Measurements from ENCODE around the gene NACC2. TPM values are rescaled to one million over a fixed set of nuclear protein-coding genes. Genes with fewer than 3 reads are reported as not detected.

Gene NACC2
- total and polyA plus RNA-seq, 10 donors, result 2.1 to 34.9 (median 23.7) TPM

DNA sequence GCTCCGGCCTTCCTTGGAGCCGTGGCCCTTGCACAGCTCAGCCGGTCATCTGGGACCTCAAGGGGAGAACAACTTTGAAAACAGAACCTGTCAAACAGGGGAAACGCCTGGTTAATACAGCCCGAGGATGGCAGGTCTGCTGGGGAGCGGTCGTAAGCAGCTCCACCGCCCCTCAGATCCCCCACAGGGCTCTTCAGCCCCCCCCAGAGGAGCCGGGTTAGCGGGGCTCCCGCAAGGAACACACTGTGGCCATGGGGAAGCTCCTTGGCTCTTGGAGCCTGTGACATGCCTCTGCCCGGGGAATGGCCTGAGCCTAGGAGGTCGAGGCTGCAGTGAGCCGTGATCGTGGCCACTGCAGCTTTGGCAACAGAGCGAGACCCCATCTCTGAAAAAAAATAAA is 16.8 kb upstream of the NACC2 start:
- TF ChIP-seq, protein P1, sequence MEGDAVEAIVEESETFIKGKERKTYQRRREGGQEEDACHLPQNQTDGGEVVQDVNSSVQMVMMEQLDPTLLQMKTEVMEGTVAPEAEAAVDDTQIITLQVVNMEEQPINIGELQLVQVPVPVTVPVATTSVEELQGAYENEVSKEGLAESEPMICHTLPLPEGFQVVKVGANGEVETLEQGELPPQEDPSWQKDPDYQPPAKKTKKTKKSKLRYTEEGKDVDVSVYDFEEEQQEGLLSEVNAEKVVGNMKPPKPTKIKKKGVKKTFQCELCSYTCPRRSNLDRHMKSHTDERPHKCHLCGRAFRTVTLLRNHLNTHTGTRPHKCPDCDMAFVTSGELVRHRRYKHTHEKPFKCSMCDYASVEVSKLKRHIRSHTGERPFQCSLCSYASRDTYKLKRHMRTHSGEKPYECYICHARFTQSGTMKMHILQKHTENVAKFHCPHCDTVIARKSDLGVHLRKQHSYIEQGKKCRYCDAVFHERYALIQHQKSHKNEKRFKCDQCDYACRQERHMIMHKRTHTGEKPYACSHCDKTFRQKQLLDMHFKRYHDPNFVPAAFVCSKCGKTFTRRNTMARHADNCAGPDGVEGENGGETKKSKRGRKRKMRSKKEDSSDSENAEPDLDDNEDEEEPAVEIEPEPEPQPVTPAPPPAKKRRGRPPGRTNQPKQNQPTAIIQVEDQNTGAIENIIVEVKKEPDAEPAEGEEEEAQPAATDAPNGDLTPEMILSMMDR (IDR thresholded peaks at IDR 0.05 in 8 of 11, conservative IDR thresholded peaks at IDR 0.05 in 3 of 11), result no peak
- TF ChIP-seq POLR2A (IDR thresholded peaks at IDR 0.05) (no peak), POLR2AphosphoS5 (IDR thresholded peaks at IDR 0.05) (no peak)
- H3K9me3 ChIP-seq, result no peaks in the 10 kb centered on the region
- H3K4me3 ChIP-seq, result no peak overlapping the region
- intact Hi-C loops (cut with DNase I; ENCODE audit: low total_unique reads), result no loop called here
- peaks cover 32 to 91% (median 52%) of the 10 kb centered on the region in 6 donors for H3K4me1 ChIP-seq
- WGBS, 5 donors, result 80 to 94% (median 91%) methylated on average over 11 to 16 of the region's 16 CpGs
- peak overlapping the region in 3 of 8 donors; percentile 49 to 93 (median 51) for H3K27ac ChIP-seq
- DNase-seq, result no peak
- peaks cover 0 to 22% (median 0%) of the 10 kb centered on the region in 7 donors for H3K27me3 ChIP-seq (replicated peaks in 1 of 7)
- peaks cover 0 to 32% (median 24%) of the 10 kb centered on the region in 6 donors for H3K36me3 ChIP-seq

DNA sequence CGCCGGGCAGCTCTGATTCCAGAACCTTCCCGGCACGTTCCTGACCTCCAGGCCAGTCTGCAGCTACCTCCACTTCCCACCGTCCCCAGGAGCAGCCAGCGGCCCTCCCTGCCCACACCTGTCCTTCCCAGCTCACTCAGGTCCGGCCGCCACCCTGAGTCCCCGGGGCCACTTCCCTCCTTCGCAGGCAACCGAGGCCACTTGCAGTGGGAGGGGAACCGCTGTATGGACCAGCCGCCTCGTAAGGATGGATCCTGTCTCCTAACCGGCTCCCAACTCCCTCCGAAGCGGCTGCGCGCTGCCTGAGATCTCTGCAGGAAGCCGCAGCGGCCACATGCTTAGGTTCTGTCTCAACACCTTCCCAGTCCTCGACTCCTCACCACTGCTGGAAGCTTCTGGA is 16.1 kb upstream of the NACC2 start:
- DNase-seq, result no peak
- peaks cover 0 to 25% (median 18%) of the 10 kb centered on the region in 6 donors for H3K36me3 ChIP-seq
- peaks cover 32 to 91% (median 54%) of the 10 kb centered on the region in 6 donors for H3K4me1 ChIP-seq
- H3K9me3 ChIP-seq, result no peaks in the 10 kb centered on the region
- H3K27me3 ChIP-seq (replicated peaks in 1 of 7), result peaks cover 0 to 22% (median 0%) of the 10 kb centered on the region in 7 donors
- H3K27ac ChIP-seq, result peak overlapping the region in 4 of 8 donors; percentile 83 to 93 (median 86)
- H3K4me3 ChIP-seq, result no peak overlapping the region
- intact Hi-C loops (cut with DNase I; ENCODE audit: low total_unique reads), result no loop called here
- WGBS, 5 donors, result 85 to 95% (median 93%) methylated on average over 22 of the region's 22 CpGs
- TF ChIP-seq, protein P1 (IDR thresholded peaks at IDR 0.05 in 8 of 11, conservative IDR thresholded peaks at IDR 0.05 in 3 of 11), result no peak
- no peak for TF ChIP-seq POLR2A (IDR thresholded peaks at IDR 0.05)
- no peak for TF ChIP-seq POLR2AphosphoS5 (IDR thresholded peaks at IDR 0.05)

DNA sequence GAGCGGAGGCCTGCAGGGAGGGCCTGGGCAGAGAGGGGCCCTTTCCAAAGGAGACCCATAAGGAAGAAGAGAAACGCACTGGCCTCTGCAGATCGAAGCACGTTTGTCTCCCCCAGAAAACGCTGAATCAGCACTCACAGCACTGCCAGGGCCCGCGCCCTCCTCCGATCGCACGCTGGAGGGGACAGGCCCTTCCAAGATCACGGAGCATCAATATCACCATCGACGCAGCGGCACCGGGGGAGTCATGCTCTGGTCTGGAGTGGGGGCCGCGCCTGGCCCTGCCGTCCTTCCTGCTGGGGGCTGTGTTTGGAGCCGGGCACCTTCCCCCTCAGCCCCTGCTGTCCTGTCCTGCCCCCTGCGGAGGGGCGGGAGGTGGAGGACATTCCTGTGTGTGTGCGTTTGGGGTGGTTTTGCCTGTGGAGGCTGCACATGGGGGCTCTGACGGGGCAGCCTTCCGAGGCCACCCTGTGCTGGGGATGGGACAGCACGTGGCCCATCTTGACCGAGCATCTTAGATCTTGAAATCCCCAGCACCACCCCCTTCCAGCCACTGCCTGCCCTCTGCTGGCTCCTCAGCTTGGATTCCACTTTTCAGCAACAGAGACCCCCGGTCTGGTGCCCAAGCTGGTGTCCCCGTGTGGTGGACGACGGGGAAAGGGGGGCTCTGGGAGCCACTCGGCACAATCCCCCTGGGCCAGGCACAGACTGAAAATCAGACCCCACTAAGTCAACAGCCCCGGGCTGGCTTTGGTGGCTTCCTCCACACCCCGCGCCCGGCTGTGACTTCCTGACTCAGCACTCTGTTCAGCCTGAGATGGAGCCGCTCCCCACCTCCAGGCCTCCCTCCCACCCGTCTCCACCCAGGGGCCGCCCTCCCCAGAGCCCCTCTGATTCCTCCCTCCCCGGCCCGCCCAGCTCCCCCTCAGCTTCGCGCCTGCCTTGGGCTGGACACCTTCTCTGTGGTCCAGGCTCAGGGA is 15.3 kb upstream of the NACC2 start:
- peaks cover 0 to 16% (median 9%) of the 10 kb centered on the region in 6 donors for H3K36me3 ChIP-seq
- H3K27me3 ChIP-seq (replicated peaks in 1 of 7), result peaks cover 0 to 28% (median 0%) of the 10 kb centered on the region in 7 donors
- peak overlapping the region; percentile 48 to 93 (median 84) for H3K27ac ChIP-seq
- H3K4me3 ChIP-seq, result peak overlapping the region; percentile 17 to 78 (median 46)
- intact Hi-C loops (cut with DNase I; ENCODE audit: low total_unique reads), result no loop called here
- peaks cover 40 to 91% (median 59%) of the 10 kb centered on the region in 6 donors for H3K4me1 ChIP-seq
- no peak for TF ChIP-seq POLR2AphosphoS5 (IDR thresholded peaks at IDR 0.05)
- TF ChIP-seq, protein P1 (IDR thresholded peaks at IDR 0.05 in 8 of 11, conservative IDR thresholded peaks at IDR 0.05 in 3 of 11), result peak in 1 of 11 experiments; percentile 37
- no peak for TF ChIP-seq POLR2A (IDR thresholded peaks at IDR 0.05)
- DNase-seq, result peak; percentile 87
- no peaks in the 10 kb centered on the region for H3K9me3 ChIP-seq
- WGBS, 5 donors, result 9 to 21% (median 12%) methylated on average over 27 to 42 of the region's 42 CpGs
